HG03025 (cell line): Measurements from ENCODE around the gene TM7SF2.
A peak's percentile ranks its signal among the peaks of the same experiment; 100 is the strongest.

Source experiments
- ATAC-seq: cut with Tn5 transposase; IDR thresholded peaks from one replicate; pipeline ENCODE4 v1.9.1; 2021; ENCODE audit warnings: mild to moderate bottlenecking, moderate library complexity; ENCODE audit not compliant: unreplicated experiment, low FRiP score

Gene TM7SF2

DNA sequence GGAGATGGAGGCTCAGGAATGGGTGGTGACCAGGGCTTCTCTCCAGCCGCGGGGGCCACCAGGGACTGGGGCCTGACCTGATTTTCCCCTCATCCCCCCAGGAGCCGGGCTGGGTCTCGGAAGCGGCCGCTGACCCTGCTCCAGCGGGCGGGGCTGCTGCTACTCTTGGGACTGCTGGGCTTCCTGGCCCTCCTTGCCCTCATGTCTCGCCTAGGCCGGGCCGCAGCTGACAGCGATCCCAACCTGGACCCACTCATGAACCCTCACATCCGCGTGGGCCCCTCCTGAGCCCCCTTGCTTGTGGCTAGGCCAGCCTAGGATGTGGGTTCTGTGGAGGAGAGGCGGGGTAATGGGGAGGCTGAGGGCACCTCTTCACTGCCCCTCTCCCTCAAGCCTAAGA, 23.8 kb upstream of the TM7SF2 start:
- ATAC-seq: no peak

- ATAC-seq: no peak
Observed at GRCh38 chr11:65089621-65090020, 22.1 kb upstream of the TM7SF2 start.

- no peak for ATAC-seq
Observed at GRCh38 chr11:65090628-65091027, 21.0 kb upstream of the TM7SF2 start.

DNA sequence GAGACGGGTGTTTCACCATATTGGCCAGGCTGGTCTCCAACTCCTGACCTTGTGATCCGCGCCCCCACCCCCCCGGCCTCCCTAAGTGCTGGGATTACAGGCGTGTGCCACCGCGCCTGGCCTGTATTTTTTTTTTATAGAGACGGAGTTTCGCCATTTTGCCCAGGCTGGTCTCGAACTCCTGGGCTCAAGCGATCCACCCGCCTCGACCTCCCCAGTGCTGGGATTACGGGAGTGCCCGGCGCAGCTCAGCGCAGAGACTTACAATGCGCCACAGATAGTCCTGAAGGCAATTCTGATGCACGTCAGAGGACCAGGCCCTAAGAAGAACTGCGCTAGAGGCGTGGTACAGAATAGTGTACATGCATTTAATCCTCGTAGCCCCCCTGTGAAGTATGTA, 16.2 kb upstream of the TM7SF2 start:
- ATAC-seq: no peak

- peak; percentile 53 for ATAC-seq
Observed at GRCh38 chr11:65095974-65096806, 15.5 kb upstream of the TM7SF2 start, which contains the start of gene VPS51. Gene VPS51 (plus strand): TSS chr11:65096214. CDS start chr11:65096251, 37 bp downstream.

DNA sequence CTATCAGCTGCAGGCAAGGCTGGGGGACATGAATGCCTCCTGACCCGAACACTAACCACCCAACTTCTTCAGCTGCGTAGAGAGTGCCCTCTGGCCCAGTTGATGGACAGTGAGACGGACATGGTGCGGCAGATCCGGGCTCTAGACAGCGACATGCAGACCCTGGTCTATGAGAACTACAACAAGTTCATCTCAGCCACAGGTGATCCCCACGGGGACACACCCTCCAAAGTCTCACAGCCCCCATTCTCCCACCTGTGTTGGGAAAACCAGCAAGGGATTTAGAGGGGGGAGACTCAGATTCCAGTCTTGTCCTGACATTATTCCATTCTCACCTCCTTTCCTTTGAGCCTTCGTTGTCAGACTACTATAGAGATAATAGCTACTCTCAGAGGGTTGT, 14.7 kb upstream of the TM7SF2 start:
- no peak for ATAC-seq

DNA sequence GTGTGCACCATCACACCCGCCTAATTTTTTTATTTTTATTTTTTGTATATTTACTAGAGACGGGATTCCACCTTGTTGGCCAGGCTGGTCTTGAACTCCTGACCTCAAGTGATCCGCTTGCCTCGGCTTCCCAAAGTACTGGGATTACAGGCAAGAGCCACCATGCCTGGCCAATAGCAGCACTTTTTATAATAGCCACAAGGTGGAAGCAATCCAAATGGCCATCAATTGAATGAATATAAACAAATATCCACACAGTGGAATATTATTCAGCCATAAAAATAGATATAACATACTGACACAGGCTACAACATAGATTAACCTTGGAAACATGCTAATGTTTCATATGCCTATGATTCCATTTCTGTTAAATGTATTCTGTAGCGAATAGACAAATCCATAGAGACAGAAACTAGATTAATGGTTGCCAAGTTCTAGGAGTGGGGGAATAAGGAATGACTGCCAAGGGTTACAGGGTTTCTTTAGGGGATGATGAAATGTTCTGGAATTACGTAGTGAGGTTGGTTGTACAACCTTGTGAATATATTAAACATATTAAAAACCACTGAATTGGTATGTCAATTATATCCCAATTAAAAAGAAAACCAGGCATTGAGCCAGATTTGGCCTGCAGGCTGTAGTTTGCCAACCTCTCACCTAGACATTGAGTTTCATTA, 10.9 kb upstream of the TM7SF2 start:
- no peak for ATAC-seq

GRCh38 chr11:65102142-65103095, 9.3 kb upstream of the TM7SF2 start:
- ATAC-seq: no peak

DNA sequence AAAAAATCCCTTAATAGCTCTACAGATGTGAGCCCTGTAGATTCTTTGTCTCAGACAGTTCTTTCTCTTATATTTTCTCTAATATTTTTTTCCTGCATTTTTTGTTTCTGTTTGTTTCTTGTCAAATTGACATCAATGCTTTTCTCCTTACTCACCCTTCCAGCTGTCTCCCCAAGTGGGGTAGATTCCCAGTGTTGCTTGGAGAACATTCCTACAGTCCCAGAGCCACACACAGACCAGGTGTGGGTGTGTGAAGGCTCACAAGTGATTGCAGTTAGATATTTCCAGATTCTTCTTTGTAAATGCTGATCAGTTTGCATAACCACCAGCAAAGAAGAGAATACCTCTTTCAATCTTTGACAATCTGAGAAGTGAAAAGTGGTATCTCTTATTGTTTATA, 8.2 kb upstream of the TM7SF2 start:
- no peak for ATAC-seq

DNA sequence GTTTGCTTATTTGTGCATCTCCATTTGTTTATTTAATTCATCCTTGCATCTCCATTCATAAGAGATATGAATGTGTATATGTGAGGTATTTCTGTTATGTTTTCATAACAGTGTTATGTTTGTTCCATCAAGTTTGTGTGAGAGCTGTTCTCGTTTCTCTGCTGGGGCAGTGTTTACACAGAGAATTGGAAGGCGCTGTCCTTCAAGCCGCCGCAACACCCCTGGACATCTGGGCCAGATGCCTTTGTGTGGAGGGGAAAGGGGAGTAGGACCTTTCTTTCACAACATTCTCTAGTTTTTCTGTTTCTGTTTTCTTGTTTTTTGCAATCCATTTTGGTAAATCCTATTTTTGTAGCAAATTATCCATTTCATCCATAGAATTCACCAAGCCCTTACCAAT, 7.0 kb upstream of the TM7SF2 start:
- no peak for ATAC-seq

GRCh38 chr11:65107078-65107477, 4.6 kb upstream of the TM7SF2 start:
- no peak for ATAC-seq

DNA sequence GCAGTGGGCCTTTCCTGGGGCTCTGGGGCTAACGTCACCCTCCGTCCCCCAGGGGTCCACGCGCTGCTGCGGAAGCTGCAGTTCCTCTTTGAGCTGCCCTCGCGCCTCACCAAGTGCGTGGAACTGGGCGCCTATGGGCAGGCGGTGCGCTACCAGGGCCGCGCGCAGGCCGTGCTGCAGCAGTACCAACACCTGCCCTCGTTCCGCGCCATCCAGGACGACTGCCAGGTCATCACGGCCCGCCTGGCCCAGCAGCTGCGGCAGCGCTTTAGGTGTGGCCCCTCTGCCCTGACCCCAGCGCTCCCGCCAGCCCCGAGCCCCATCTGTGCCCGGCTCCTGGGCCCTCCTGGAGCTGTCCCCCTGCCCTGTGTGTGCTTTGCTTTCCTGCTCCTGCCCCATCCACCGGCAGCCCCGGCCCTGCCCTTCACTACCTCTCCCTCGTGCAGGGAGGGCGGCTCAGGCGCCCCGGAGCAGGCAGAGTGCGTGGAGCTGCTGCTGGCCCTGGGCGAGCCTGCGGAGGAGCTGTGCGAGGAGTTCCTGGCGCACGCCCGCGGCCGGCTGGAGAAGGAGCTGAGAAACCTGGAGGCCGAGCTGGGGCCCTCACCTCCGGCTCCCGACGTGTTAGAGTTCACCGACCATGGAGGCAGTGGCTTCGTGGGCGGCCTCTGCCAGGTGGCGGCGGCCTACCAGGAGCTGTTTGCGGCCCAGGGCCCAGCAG, 3.8 kb upstream of the TM7SF2 start:
- no peak for ATAC-seq

DNA sequence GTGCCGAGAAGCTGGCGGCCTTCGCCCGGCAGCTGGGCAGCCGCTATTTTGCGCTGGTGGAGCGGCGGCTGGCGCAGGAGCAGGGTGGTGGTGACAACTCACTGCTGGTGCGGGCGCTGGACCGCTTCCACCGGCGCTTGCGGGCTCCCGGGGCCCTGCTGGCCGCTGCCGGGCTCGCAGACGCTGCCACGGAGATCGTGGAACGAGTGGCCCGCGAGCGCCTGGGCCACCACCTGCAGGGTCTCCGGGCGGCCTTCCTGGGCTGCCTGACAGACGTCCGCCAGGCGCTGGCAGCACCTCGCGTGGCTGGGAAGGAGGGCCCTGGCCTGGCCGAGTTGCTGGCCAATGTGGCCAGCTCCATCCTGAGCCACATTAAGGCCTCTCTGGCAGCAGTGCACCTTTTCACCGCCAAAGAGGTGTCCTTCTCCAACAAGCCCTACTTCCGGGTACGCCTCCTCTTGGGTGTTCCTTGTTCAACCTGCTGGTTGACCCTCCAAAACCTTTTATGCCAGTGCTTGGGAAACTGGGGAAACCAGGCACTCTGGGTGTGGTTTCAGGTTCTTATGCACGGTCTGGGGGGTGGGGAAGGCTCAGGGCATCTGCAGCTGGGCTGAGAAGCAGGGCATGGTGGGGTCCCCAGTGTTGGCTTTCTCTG, 3.1 kb upstream of the TM7SF2 start:
- no peak for ATAC-seq

DNA sequence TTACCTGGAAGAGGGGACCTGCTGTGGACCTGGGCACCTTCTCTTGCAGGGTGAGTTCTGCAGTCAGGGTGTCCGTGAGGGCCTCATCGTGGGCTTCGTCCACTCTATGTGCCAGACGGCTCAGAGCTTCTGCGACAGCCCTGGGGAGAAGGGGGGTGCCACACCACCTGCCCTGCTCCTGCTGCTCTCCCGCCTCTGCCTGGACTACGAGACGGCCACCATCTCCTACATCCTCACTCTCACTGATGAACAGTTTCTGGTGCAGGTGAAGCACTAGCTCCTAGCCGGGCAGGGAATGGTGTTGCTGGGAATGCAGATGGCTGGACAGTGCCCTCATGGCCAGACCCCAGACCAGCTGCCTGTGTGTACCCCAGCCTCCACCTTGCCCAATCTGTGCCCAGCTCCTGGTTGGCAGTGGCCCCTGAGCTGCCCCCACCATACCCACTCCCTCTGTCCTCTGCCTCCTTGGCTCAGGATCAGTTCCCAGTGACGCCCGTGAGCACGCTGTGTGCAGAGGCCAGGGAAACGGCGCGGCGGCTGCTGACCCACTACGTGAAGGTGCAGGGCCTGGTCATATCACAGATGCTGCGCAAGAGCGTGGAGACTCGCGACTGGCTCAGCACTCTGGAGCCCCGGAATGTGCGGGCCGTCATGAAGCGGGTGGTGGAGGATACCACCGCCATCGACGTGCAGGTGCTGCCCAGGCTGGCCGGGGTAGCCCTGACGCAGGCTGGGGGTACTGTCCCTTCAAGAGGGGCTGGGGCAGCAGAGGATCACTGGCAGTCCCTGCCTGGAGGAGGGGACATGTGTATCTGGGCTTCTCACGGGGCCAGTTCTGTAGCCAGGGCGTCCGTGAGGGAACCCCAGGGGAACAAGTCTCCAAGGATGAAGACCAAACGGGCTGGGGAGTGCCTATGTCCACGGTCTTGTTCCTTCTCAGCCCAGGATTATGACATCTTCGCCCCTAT, 2.2 kb upstream of the TM7SF2 start:
- no peak for ATAC-seq

DNA sequence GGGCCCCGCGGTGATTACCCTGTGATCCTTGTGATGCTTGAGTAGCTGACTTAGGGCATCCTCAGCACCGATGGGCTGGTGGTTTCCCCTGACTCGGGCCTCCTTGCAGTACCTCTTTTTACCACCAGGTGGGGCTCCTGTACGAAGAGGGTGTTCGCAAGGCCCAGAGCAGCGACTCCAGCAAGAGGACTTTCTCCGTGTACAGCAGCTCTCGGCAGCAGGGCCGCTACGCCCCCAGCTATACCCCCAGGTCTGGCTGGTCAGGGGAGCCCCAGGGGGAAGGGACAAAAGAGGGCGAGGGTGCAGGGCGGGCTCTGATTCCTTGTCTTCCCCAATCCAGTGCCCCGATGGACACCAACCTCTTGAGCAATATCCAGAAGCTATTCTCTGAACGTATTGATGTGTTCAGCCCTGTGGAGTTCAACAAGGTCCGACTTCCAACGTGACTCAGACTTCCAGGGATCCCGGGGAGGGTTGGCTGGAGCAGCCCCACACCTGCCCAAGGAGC, 1.3 kb upstream of the TM7SF2 start:
- no peak for ATAC-seq

- ATAC-seq: no peak
Observed at GRCh38 chr11:65111159-65111743, 421 bp upstream of the TM7SF2 start.

- no peak for ATAC-seq
Observed at GRCh38 chr11:65112546-65113360, 1.1 kb downstream of the TM7SF2 start.
